Motor neuron (in vitro differentiated cells): ENCODE measurements around the gene PDIA6. TPM values are rescaled to one million over a fixed set of nuclear protein-coding genes. Genes with fewer than 3 reads are reported as not detected.
"Not testable (repeated sequence)": the region's sequence is repeated elsewhere in the genome, so short reads cannot be mapped to it uniquely, and the experiment has no call there.

ENCODE experiments used
- ATAC-seq, 8 experiments: fragments of 200-7000 bp; cut with Tn5 transposase; replicated peaks in 6 of 8; 2 replicates each; pipeline ENCODE4 v1.8.0; 2021; ENCODE audit warnings: mild to moderate bottlenecking in 8 of 8, moderate library complexity in 8 of 8
- H3K27ac ChIP-seq, 2 donors: fragments of 250-450 bp; sonication (Bioruptor Pico); 2 replicates each; pipeline ENCODE4 v1.9.0; 2021; ENCODE audit warnings: antibody characterized with exemption in 2 of 2, mild to moderate bottlenecking in 2 of 2, moderate library complexity in 1 of 2
- H3K4me1 ChIP-seq, 2 donors: fragments of 250-450 bp; sonication (Bioruptor Pico); replicated peaks in 1 of 2; 2 replicates each; pipeline ENCODE4 v1.6.1; 2021; ENCODE audit warnings: antibody characterized with exemption in 2 of 2, mild to moderate bottlenecking in 2 of 2, moderate library complexity in 1 of 2
- H3K4me3 ChIP-seq, 5 donors: fragments of 250-450 bp; sonication (Bioruptor Pico); 2 replicates each; pipeline ENCODE4 v1.9.0; 2021; ENCODE audit warnings: antibody characterized with exemption in 5 of 5, mild to moderate bottlenecking in 5 of 5, moderate library complexity in 4 of 5
- WGBS, 10 experiments: fragments of 450-650 bp; shearing (Covaris generic); methylation state at CpG; one replicate each; pipeline ENCODE4 v1.0.0; 2022; 5-methylcytosine and 5-hydroxymethylcytosine counted together
- in situ Hi-C, 9 experiments: fragments of 400-800 bp; cut with MboI; loops; one replicate each; pipeline ENCODE4 v1.15.0; 2021; ENCODE audit warnings: low sequenced_read_pairs in 9 of 9, low pct_unique_long_range_greater_than_20kb in 2 of 9; ENCODE audit not compliant: unreplicated experiment in 9 of 9
- total RNA-seq, 8 experiments: library from RNA; unstranded; fragments of 300-600 nt; gene quantifications; 2 replicates each; pipeline versions ENCODE4 v1.2.3 to v1.2.4, GENCODE V29; 2022

PDIA6 gene
- total RNA-seq, 8 experiments from 2014 or later: 114 to 290 (median 147) TPM

DNA sequence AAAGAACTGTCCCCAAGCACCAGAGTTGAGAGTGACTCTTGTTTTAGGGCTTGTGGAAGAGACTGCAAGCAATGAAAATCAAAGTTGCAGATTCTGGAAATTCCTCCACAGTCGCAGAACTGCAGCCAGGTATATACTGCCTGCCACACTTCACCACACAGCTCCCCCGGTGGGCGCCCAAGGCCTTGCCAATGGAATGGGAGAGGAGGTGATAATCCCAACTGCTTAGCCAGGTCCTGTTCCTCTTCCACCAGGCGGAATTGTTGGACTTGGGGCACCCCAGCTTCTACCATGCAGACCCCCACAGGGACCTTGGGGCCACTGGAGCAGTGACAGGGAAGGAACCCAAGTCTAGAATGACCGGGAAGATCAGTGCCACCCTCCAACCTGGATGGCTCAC lies 4.8 kb upstream of the PDIA6 start:
- in situ Hi-C loops: no loop called here
- ATAC-seq: no peak
- 20 to 73% (median 54%) methylated on average over 2 to 4 of the region's 5 CpGs; no CpG with 5 or more reads in 6 of the 10 experiments for WGBS, 10 experiments
- Histone ChIP-seq H3K4me1 (peaks cover 6 to 12% of the 10 kb centered on the region in 2 donors), H3K27ac (no peak overlapping the region), H3K4me3 (no peak overlapping the region)

DNA sequence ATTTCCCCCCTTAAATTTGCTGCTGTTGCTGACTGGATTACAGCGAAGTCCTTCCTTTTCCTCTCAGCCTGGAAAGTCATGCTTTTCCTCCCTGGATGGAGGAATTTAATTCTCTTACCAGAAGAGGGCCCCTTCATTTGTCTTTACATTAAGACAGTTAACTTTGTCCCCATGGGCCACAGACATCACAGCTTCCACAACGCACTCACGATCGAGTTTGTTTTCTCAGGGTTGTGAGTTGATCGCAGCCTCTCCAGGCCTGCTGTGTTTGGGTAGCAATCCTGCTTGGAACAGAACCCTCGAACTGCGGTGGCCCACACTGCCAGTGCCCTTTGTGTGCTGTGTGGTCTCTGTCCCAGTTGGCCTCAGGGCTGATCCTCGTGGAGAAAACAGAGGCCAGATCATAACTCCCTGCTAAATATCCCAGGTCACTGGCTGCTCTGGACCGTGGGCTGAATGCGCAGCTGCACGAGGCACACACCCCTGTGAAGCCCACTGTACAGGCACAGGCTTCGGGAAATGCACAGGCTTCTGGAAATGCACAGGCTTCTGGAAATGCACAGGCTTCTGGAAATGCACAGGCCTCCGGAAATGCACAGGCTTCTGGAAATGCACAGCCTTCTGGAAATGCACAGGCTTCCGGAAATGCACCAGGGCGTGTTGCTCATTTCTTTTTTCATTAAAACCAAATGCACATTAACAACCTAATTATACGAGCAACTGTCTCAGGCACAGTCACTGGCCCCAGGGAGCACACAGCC lies 2.2 kb upstream of the PDIA6 start:
- in situ Hi-C loops: no loop called here

DNA sequence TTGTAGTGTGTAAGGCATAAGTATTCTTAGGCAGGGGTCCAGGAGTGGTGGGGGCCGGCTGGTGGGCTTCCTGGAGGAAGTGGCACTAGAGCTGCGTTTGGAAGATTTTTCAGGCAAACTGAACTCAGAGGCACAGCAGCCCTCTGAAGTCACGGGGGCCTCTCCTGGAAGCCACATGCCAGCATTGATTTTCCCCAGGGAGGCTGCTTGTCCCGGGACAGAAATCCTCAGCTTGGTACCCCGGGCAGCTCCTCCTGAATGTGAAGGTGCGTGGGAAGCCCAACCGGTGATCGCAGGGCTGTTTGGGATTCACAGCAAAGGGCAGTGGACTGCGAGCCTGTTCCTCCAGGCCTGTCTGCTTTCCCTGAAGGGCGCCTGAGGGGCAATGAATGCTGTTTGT lies 1.6 kb upstream of the PDIA6 start:
- WGBS, 10 experiments: 40 to 66% (median 51%) methylated on average over 1 to 7 of the region's 10 CpGs; no CpG with 5 or more reads in 3 of the 10 experiments
- ATAC-seq: no peak
- in situ Hi-C loops: no loop called here
- Histone ChIP-seq H3K27ac (no peak overlapping the region), H3K4me3 (no peak overlapping the region), H3K4me1 (peaks cover 22 to 23% of the 10 kb centered on the region in 2 donors)

More for the DNA sequence above, 2.2 kb upstream of the PDIA6 start:
- WGBS, 10 experiments: 16 to 92% (median 61%) methylated on average over 2 to 15 of the region's 16 CpGs; no CpG with 5 or more reads in 3 of the 10 experiments
- Histone ChIP-seq H3K4me3 (no peak overlapping the region), H3K4me1 (peaks cover 20 to 23% of the 10 kb centered on the region in 2 donors), H3K27ac (no peak overlapping the region)
- peak in 3 of 8 experiments; percentile 14 to 39 (median 37) for ATAC-seq

DNA sequence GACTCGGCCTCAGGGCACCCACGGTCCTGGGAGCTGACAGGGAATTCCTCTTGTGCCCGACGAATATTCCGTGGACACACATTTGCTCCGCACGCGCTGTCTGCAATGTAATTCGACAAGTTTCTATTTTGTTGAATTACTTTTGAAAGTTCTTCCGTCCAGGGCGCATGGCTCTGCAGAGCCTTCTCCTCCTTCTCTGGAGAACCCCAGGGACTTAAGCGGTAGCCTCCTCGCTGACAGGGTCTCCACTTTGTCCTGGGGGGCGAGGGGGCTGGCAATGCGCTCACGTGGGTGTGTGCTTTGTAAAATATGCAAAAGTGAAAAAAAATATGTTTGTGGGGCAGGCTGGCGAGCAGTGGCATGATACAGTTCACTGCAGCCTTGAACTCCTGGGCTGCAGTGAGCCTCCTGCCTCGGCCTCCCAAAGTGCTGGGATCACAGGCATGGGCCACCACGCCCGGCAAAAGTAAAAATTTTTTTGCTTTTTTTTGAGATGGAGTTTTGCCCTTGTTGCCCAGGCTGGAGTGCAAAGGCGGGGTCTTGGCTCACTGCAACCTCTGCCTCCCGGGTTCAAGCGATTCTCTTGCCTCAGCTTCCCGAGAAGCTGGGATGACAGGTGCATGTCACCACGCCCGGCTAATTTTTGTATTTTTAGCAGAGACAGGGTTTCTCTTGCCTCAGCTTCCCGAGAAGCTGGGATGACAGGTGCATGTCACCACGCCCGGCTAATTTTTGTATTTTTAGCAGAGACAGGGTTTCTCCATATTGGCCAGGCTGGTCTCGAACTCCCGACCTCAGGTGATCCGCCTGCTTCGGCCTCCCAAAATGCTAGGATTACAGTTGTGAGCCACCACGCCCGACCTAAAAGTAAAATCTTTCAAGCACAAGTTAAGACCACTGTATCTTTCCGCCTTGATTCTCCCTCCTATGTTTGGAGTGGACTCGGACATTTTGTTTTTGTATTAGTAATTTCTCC lies 866 bp upstream of the PDIA6 start:
- Histone ChIP-seq H3K4me1 (peaks cover 22 to 24% of the 10 kb centered on the region in 2 donors), H3K27ac (peak overlapping the region; percentile 52 to 56), H3K4me3 (peak overlapping the region; percentile 65 to 85 (median 72))
- in situ Hi-C loops: not testable (repeated sequence)
- peak in 3 of 8 experiments; percentile 11 to 15 (median 14) for ATAC-seq
- 53 to 100% (median 76%) methylated on average over 1 to 27 of the region's 37 CpGs; no CpG with 5 or more reads in 1 of the 10 experiments for WGBS, 10 experiments

DNA sequence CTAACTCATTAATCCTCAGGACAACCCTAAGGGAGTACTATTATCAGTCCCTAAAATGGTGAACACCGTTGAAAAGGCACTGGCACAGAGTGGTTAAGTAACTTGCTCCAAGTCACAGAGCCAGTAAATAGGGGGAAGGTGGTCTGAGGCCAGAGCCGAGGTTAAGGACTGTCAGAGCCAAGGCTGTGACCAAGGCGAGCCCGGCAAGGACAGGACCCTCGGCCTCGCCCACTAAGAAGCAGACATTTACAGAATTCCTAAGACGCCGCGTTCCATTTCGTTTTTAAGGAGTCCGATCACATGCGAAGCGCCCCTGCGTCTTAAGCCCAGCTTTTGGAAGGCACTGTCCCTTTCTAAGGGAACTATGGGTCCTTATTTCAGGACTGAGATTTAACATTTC lies 1.1 kb downstream of the PDIA6 start:
- peaks cover 22 to 28% of the 10 kb centered on the region in 2 donors for H3K4me1 ChIP-seq
- peak overlapping the region in 1 of 2 donors; percentile 88 for H3K27ac ChIP-seq
- ATAC-seq: no peak
- 0 to 30% (median 1%) methylated on average over 1 to 6 of the region's 14 CpGs; no CpG with 5 or more reads in 2 of the 10 experiments for WGBS, 10 experiments
- H3K4me3 ChIP-seq: peak overlapping the region; percentile 65 to 85 (median 72)
- in situ Hi-C loops: no loop called here

DNA sequence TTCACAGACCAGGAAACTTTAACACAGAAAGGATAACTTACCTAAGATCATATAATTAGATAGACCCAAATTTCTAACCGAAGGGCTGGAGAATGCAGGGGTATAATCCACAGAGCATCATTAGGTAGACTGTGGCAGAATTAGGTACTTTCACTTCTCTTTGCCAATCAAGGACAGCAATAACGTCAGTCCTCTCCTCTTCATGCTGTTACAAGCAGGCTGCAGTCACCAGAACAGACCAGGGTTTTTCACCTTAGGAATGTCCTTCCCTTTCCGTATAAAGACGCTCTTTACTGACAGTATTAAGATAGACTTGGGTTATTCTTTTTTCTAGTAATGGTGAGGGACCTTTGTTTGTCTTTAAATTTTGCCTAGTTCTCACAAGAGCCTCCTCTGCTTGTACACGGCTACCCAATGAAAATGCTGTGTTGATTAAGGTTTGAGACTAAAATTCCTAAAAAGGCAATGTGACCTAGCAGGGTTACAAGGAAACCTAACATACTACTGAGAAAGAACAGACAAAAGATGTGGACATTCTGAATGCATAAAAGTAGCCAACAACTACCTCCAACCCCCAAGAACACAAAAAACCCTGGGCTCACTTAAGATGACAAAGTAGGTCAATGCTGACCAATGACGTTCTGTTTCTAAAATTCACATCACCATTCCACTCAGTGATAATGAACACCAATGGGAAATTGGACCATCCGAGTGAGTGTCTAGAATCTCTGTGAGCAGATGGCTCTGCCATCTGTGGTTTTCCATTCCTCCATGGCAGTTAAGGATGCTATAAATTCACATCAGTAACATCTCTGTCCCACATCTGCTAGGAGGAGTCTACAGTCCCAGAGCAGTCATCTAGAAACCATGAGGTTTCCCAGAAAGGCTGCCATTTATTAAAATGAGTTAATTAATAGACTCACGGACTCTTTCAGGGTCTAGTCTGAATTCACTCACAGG lies 2.1 kb downstream of the PDIA6 start:
- peaks cover 22 to 28% of the 10 kb centered on the region in 2 donors for H3K4me1 ChIP-seq
- in situ Hi-C loops: no loop called here
- 30 to 69% (median 48%) methylated on average over 3 to 7 of the region's 8 CpGs; no CpG with 5 or more reads in 1 of the 10 experiments for WGBS, 10 experiments
- no peak for ATAC-seq
- no peak overlapping the region for H3K27ac ChIP-seq
- peak overlapping the region; percentile 65 to 85 (median 72) for H3K4me3 ChIP-seq

- ATAC-seq: no peak
- WGBS, 10 experiments: 43 to 100% (median 93%) methylated on average over 1 to 3 of the region's 3 CpGs; no CpG with 5 or more reads in 2 of the 10 experiments
Measured at GRCh38 chr2:10806543-10806942, 6.0 kb downstream of the PDIA6 start.

DNA sequence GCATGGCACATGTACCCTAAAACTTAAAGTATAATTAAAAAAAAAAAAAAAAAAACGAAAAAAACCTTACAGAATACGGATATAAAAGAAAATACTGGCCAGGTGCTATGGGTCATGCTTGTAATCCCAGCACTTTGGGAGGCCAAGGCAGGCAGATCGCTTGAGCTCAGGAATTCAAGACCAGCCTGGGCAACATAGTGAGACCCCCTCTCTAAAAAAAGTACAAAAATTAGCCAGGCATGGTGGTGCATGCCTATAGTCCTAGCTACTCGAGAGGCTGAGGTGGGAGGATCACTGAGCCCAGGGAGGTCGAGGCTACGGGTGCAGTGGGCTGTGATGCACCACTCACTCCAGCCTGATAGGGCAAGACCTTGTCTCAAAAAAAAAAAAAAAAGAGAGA lies 6.6 kb downstream of the PDIA6 start:
- H3K27ac ChIP-seq, H3K4me3 ChIP-seq, in situ Hi-C loops, ATAC-seq: not testable (repeated sequence)
- WGBS, 10 experiments: 73 to 100% (median 89%) methylated on average over 1 to 5 of the region's 6 CpGs; no CpG with 5 or more reads in 1 of the 10 experiments
- H3K4me1 ChIP-seq: peaks cover 17 to 18% of the 10 kb centered on the region in 2 donors

More at GRCh38 chr2:10806543-10806942, 6.0 kb downstream of the PDIA6 start:
- H3K4me1 ChIP-seq: peaks cover 19 to 22% of the 10 kb centered on the region in 2 donors
- no peak overlapping the region for H3K4me3 ChIP-seq
- in situ Hi-C loops: no loop called here
- no peak overlapping the region for H3K27ac ChIP-seq

DNA sequence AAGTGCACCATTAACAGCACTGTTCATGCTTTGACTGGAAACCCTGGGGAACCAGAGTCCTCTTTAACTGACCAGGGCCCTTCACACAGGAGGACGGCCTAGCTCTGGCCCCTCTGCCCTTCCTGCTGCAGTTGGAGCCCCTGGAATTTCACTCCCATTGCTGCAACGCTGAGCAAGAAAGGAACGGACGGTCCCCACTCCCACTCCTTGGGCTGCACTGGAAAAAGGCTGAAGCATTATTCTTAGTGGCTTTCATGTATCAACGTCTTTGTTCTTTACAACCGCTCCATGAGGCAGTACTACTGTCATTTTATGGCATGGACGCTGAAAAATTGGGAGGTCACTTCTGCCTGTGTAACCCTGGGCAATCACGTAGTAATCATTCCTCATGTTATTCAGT lies 9.9 kb downstream of the PDIA6 start:
- in situ Hi-C loops: no loop called here
- H3K4me1 ChIP-seq: peaks cover 0 to 6% of the 10 kb centered on the region in 2 donors
- no peak overlapping the region for H3K4me3 ChIP-seq
- 45 to 100% (median 67%) methylated on average over 1 to 7 of the region's 8 CpGs; no CpG with 5 or more reads in 1 of the 10 experiments for WGBS, 10 experiments
- H3K27ac ChIP-seq: no peak overlapping the region
- ATAC-seq: peak in 3 of 8 experiments; percentile 40 to 54 (median 53)

GRCh38 chr2:10800163-10800562 lies 12.4 kb downstream of the PDIA6 start:
- in situ Hi-C loops: no loop called here
- ATAC-seq: no peak
- Histone ChIP-seq H3K4me3 (no peak overlapping the region), H3K4me1 (peaks cover 0 to 6% of the 10 kb centered on the region in 2 donors), H3K27ac (no peak overlapping the region)
- 84 to 100% (median 97%) methylated on average over 1 to 4 of the region's 4 CpGs for WGBS, 10 experiments

GRCh38 chr2:10798783-10799182 lies 13.8 kb downstream of the PDIA6 start:
- 71 to 100% (median 90%) methylated on average over 2 to 8 of the region's 8 CpGs for WGBS, 10 experiments
- in situ Hi-C loops: no loop called here
- H3K27ac ChIP-seq: no peak overlapping the region
- H3K4me3 ChIP-seq: no peak overlapping the region
- H3K4me1 ChIP-seq: peaks cover 0 to 6% of the 10 kb centered on the region in 2 donors
- ATAC-seq: no peak

DNA sequence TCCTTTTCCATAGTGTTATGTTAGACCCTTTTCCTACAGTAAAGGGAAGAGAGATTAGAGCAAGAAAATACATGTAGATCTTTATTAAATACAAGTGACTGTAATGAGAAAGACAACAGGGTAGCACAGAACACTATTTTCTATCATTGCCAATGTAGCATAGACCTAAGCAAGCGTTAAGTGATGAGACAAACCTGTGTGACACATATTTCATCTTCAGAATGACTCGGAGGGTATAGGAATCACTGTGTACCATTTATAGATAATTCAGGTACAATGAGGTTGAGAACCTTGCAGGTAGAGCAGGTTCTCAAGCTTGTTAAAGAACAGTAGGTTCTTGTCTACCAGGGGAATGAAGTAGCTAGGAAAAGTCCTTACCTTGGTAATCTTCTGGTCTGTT lies 15.9 kb downstream of the PDIA6 start:
- ATAC-seq: no peak
- WGBS, 10 experiments: 100% methylated on average over 1 to 2 of the region's 2 CpGs; no CpG with 5 or more reads in 2 of the 10 experiments
- H3K4me3 ChIP-seq: no peak overlapping the region
- no peaks in the 10 kb centered on the region for H3K4me1 ChIP-seq
- in situ Hi-C loops: no loop called here
- H3K27ac ChIP-seq: no peak overlapping the region
